GM18499 (cell line): Measurements from ENCODE around the gene SON.
"Not testable (repeated sequence)": the region's sequence is repeated elsewhere in the genome, so short reads cannot be mapped to it uniquely, and the experiment has no call there.

Source experiments
- ATAC-seq: cut with Tn5 transposase; IDR thresholded peaks from one replicate; pipeline ENCODE4 v1.9.1; 2021; ENCODE audit warnings: moderate number of reproducible peaks; ENCODE audit not compliant: insufficient read depth, unreplicated experiment

Gene SON, protein sequence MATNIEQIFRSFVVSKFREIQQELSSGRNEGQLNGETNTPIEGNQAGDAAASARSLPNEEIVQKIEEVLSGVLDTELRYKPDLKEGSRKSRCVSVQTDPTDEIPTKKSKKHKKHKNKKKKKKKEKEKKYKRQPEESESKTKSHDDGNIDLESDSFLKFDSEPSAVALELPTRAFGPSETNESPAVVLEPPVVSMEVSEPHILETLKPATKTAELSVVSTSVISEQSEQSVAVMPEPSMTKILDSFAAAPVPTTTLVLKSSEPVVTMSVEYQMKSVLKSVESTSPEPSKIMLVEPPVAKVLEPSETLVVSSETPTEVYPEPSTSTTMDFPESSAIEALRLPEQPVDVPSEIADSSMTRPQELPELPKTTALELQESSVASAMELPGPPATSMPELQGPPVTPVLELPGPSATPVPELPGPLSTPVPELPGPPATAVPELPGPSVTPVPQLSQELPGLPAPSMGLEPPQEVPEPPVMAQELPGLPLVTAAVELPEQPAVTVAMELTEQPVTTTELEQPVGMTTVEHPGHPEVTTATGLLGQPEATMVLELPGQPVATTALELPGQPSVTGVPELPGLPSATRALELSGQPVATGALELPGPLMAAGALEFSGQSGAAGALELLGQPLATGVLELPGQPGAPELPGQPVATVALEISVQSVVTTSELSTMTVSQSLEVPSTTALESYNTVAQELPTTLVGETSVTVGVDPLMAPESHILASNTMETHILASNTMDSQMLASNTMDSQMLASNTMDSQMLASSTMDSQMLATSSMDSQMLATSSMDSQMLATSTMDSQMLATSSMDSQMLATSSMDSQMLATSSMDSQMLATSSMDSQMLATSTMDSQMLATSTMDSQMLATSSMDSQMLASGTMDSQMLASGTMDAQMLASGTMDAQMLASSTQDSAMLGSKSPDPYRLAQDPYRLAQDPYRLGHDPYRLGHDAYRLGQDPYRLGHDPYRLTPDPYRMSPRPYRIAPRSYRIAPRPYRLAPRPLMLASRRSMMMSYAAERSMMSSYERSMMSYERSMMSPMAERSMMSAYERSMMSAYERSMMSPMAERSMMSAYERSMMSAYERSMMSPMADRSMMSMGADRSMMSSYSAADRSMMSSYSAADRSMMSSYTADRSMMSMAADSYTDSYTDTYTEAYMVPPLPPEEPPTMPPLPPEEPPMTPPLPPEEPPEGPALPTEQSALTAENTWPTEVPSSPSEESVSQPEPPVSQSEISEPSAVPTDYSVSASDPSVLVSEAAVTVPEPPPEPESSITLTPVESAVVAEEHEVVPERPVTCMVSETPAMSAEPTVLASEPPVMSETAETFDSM (N-terminal part only)

DNA sequence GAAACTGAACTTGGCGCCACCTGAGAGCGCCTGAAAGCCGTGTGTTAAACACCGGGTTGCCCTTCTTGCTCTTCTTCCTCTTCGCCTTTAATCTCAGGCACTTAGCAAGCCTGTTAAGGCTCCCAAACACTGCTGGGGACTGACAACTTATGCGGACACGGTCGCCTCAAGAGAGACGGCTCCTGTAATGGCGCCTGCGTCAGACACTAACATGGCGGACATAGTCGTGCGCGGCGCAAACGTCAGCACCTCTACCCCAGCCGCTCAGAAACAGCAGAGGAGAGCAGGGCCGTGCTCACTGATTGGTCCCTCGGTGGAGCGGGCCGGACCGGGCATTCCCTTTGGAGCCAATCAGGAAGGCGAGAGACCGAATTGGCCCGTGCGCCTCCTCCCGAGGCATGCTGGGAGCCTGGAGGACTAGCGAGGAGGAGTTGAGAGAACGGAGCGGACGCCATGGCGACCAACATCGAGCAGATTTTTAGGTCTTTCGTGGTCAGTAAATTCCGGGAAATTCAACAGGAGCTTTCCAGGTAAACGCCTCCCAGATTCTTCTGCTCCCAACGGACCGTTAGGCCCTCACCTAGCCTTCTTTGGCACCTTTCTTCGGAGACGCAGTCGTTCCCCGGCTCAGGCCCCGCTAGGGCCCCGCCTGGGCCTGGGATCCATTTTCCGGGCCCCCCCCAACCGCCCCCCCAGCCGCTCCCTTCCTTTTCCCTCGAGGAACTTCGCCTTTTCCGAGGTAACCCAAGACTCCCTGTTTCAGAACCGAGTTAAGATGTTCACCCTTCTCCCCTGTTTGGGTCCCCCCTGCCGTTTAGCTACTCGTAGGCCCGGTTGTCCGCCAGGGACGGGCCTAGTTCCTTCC is at the start of gene SON:
SON (plus strand) TSS at position 399 of the 865 bp plus-strand sequence; CDS start at position 454, 55 bp downstream.
- ATAC-seq: peak; percentile 76

DNA sequence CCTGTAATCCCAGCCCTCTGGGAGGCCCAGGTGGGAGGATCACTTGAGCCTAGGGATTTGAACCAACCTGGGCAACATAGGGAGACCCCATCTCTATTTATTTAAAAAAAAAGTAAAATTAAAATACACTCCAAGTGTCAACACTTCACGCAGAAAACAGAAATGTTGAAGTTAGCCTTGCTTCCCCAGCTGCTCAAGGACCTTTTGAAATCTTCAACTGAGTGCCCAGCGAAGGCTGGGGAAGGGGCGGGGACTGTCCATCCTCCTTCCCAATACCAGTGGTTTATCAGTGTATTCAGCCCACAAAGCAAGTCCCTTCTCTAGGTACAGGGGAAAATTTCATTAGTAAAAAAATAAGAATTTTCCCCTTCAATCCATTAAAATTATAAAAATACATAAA is 49.1 kb upstream of the SON start:
- ATAC-seq: no peak

DNA sequence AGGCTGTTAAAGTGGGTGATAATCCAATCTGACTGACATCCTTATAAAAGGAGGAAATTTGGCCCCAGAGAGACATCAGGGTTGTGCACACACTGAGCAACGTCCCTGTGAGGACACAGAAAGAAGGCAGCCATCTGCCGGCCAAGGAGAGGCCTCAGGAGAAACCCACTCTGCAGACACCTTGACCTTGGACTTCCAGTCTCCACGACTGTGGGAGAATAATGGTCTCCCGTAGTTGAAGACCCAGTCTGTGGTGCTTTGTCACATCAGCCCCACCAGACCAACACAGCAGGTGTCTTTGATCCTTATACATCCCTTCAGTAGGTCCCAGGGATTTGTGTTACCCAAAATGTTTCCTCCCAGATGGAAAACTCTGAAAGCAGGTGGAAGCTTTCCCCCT is 47.1 kb upstream of the SON start:
- ATAC-seq: no peak

DNA sequence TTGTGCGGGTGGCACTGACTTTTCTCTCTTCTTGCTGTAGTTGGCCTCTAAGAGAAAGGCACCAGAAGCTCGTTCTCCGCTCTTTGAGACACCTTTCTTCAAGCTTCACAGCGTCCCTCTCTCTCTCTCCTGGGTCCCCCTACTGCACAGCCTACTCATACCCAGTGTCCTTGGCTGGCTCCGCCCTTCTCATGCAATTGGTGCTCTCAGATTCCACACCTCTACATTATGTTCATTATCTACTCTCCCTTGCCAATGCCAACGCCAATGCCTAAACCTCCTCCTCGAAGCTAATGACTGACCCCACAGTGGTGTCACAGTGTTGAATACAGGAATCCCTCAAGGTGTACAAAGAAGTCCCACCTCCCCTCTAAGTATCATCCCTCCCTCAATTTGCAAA is 46.5 kb upstream of the SON start:
- ATAC-seq: no peak

DNA sequence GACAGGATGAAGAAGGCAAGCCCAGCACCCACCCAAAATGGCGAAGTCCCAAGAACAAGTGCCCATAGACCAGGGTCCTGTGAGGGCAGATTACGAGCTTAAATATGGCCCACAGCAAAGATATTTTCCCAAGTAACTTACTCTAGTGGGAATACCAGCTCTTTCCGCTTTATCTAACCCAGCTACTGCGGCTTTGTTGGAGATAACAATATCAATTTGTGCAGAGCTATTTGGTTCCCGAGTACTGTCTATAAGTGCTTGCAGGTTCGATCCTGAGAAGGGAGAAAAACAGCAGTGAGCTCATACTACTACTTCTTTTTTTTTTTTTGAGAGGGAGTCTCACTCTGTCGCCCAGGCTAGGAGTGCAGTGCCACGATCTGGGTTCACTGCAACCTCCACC is 37.0 kb upstream of the SON start:
- no peak for ATAC-seq

DNA sequence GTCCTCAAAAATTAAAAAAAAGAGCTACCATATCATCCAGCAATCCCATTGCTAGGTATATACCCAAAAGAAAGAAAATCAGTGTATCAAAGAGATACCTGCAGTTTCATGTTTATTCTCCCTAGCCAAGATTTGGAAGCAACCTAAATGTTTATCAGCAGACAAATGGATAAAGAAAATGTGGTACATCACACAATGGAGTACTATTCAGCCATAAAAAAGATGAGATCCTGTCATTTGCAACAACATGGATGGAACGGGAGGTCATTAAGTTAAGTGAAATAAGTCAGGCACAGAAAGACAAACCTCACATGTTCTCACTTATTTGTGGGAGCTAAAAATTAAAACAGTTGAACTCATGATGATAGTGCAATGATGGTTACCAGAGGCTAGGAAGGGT is 35.8 kb upstream of the SON start:
- ATAC-seq: not testable (repeated sequence)

DNA sequence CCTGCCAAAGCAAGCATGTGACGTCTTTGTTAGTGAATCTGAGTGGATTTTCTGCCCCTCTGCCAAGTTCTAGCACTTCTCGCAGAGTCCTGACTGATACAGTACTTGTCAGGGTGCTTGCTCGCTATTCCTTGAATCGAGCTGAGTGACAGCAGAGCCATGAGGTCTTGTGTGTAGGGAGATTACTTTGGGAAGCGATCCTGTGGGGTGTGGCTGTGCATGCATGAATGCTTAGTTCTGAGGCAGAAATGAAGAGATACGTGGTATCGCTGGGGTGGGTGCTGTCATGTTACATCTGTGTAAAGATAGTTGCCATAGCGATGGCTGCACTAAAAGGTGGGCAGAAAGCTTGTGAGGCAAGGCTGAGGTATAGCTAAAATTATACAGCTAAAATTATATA is 32.0 kb upstream of the SON start:
- no peak for ATAC-seq

DNA sequence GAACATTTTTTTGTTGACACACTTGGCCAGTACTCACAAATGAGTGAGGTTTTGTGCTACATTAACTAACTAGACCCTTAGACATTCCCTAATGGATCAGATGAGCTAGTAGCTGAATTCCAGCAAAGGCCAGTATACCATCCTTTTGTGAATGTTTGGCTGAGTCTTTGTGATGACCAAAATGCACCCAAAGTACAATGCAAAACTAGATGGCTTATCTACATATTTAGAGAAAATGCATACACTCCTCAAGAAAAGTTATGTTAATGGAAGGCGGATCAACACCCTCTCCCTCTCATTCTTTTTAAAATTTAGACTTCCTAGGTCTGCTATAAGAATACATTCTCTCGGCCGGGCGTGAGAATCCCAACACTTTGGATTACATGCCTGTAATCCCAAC is 31.2 kb upstream of the SON start:
- ATAC-seq: no peak

DNA sequence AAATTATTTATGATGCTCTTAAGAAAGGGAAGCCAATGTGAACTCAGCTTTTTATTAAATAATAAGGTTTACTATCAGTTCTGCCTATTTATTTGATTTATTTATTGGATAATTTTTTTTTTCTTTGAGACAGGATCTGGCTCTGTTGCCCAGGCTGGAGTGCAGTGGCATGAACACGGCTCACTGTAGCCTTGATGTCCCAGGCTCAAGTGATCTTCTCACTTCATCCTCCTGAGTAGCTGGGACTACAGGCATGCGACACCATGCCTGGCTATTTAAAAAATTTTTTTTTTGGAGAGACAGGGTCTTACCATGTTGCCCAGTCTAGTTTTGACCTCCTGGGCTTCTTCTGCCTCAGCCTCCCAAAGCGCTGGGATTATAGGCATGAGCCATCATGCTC is 30.4 kb upstream of the SON start:
- ATAC-seq: no peak

DNA sequence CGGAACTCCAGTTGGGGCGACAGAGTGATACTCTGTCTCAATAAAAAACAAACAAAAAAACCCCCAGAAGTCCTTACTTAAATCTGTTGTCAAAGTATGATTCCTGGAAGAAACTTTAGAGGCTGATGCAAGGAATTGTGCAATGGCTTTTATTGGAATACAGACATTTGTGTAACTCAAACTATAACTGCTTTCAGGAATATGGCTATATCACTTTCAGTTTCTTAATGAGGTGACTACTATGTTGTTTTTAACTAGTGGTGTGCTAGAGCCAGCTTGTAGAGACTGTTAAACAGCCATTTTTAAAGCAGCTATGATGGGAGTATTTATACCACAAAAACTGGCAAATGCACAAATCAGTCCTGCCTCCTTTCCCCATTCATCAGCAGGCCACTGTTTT is 28.6 kb upstream of the SON start:
- ATAC-seq: no peak

DNA sequence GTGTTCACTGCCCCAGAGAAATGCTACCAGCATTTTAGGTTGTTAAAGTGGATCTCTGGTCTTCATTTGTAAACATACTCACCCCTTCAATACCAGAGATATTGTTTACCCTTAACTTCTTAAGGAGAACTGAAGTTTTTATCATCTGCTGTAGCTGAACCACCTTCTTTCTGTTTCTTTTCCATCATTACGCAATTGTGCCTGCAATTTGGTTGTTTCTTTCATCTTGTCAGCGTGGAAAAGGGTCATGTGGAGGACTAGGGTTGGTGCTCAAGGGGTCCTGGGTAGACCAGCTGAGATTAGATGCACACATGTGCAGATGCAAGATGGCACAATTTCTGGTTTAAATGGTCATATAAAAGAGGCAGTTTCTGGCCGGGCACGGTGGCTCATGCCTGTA is 23.9 kb upstream of the SON start:
- no peak for ATAC-seq

DNA sequence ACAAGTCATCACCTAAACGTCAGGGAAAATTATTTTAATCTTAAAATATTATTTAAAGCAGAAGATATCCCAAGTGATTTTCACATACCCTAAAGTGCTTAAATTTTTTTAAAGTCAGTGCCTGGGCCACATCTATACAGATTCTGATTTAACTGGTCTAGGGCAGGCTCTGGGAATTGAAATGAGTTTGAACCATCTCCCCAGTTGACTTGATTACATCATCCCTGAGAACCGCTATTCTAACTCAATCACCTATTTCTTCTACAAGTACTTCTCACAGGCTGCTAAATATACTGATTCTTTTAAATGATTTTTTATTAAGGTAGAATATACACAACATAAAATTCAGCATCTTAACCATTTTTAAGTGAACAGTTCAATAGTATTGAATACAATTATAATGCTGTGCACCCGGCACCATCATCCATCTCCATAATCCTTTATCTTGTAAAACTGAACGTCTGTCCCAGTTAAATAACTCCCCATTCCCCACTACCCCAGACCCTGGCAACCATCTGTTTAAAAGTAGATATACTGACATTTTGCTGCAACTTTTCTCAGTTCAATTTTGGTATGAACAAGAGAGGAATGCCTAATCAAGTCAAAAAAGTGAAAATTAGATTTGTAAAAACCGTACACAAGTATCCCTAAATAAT is 20.4 kb upstream of the SON start:
- no peak for ATAC-seq

DNA sequence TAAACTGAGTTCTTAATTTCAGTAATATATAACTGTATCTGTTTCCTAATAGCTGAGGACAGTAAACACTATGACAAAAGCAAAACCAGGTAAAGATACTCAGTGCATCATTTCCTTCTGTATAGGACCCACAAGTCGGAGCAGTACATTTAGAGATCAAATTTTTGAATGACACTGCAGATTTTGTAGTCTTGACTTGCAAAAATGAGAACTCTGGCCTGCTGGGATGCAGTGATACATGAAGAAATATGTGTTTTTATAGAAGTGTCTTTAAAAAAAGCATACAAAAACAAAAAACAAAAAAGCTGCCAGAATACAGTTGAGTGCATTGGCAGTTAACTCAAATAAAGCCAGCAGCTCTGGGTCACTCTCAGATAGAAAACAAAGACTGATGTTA is 19.9 kb upstream of the SON start:
- ATAC-seq: no peak

DNA sequence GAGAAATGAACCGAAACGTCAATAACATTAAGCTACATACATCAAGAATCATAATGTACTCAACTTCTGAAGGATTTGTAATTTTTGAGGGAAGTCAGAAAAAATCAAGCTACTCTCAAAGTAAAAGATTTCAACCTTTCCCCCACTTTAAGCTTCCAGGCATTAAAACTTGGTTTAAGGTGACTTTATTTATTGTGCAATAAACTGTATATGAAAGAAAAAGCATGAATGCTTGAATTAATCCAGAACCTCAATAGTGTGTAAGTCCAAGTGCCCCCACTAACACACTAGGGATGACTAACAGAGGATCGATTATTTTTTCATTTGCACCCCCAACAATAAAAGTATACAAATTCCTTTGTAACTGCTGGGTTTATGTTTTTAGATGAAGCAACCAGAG is 11.8 kb upstream of the SON start:
- no peak for ATAC-seq

DNA sequence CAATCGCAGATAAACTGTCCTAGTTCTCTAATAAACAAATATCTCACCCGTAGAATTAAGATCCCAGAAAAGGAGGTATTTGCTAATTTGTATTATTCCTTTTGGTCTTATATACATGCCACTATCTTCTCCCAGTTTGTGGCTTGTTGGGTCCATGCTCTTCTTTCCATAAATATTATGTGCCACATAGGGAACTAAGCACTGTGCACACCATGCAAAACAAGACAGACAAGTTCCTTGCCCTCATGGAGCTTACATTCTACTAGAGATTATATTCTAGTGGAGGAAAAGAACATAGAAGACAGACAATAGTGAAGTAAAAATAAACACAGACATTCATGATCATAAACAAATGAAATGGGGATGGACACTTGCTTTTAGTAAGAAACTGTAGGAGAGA is 5.6 kb upstream of the SON start:
- ATAC-seq: no peak

DNA sequence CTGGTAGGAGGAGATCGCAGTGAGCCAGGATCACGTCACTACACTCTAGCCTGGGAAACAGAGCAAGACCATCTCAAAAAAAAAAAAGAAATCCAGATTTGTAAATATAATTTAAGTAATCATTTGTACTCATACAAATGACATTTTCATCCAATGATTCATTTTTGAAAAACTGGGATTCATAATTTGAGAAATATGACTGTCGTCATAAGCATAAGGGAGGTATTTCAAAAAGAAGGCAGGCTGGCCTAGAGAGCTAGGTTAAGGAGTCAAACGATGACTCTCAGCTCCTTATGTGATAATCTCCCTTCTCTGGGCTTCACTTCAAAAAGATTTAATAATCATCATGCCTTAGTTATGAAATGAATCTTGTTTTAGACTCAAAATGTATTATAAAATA is 3.2 kb upstream of the SON start:
- no peak for ATAC-seq

DNA sequence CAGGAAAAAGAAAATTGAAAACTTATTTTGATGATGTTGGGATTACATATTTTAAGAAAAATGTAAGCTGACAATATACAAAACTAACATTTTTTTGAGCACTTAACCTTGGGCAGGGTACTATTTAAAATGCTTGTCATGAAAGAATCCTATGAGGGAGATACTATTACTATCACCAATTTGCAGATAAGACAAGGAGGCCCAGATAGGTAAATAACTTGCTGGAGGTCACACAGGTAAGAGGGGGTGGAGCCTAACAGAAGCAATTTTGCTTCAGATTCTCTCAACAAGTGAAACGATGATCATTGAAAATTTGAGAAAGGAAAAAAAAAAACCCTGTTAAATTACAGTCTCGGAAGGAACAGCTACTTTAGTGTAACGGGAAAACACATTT is 2.1 kb upstream of the SON start:
- ATAC-seq: no peak

DNA sequence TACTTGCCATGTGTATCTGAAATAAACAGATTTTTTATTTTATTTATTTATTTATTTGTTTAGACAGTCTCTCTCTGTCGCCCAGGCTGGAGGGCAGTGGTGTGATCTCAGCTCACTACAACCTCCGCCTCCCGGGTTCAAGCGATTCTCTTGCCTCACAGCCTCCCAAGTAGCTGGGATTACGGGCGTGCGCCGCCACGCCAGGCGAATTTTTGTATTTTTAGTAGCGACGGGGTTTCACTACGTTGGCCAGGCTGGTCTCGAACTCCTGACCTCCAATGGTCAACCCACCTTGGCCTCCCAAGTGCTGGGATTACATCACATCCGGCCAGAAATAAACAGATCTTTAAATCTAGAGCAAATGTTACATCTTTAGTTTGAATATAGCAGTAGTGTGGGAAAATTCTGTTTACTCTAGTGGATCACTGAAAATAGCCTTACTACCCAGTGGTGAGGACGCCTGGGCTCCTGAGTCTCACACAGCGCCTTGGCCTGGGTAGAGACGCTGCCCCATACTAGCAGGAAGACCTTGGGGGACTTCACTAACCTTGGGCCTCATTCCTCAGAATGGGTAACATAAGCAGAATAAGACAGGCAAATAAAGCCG is 1.6 kb upstream of the SON start:
- ATAC-seq: no peak
